ENCODE results near the gene TLR10. TPM values are rescaled to one million over a fixed set of nuclear protein-coding genes. Genes with fewer than 3 reads are reported as not detected.

The TLR10 gene
- total and polyA plus RNA-seq, 5 experiments from 2014 or later = 0.30 to 2.7 (median 1.2) TPM; not detected in 1

DNA sequence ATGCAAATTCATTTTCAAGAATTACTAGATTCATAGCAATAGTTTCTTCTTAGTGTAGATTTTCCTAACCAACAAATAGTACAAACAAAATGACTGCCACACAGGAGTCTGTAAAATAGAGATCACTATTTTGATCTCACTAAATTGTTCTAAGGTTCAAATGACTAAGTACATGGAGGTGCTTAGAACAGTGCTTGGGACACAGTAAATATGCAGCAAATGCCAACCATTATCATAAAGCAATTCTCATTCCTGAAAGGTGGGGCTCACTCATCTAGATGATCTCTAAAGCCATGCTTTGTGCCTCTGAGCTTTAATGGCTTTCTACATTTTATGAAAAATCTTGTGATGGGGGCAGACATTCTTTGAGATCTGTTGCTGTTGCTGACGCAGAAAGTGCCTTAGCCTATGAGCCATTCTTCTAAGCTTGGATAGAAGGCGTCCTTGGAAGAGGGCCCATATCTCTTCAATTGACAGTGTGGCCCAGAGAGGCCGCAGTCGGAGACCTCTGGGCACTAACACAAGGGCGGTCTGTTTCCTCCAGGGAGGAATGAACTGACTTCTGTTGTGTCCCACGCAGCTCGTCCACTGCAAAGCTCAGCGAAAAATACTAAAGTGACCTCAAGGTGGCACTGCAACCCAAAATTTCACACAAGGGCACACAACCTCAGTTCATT, 23.5 kb downstream of the TLR10 start:
- Mint-ChIP-seq H3K4me3 (peak overlapping the region in 1 of 10 donors; percentile 20), H3K27ac (peak overlapping the region in 1 of 10 donors; percentile 65), H3K9me3 (no peaks in the 10 kb centered on the region), H3K36me3 (no peaks in the 10 kb centered on the region), H3K4me1 (peaks cover 10 to 41% (median 18%) of the 10 kb centered on the region in 4 donors), H3K27me3 (peaks cover 0 to 9% (median 0%) of the 10 kb centered on the region in 5 donors)
- ATAC-seq (peak; percentile 75 to 79), DNase-seq (peak; percentile 5 to 81 (median 62))
- POLR2A ChIA-PET = no interaction called here

- H3K27ac Mint-ChIP-seq = no peak overlapping the region
- ATAC-seq = no peak
- no peaks in the 10 kb centered on the region for H3K9me3 Mint-ChIP-seq
- no peaks in the 10 kb centered on the region for H3K36me3 Mint-ChIP-seq
- H3K4me1 Mint-ChIP-seq = peaks cover 10 to 34% (median 18%) of the 10 kb centered on the region in 4 donors
- peaks cover 0 to 9% (median 0%) of the 10 kb centered on the region in 5 donors for H3K27me3 Mint-ChIP-seq
- no peak for DNase-seq
- POLR2A ChIA-PET = no interaction called here
- no peak overlapping the region for H3K4me3 Mint-ChIP-seq
Measured at GRCh38 chr4:38757945-38758600, 24.7 kb downstream of the TLR10 start.

- DNase-seq (no peak), ATAC-seq (no peak)
- peaks cover 0 to 9% (median 4%) of the 10 kb centered on the region in 9 donors for H3K9me3 Mint-ChIP-seq
- no peaks in the 10 kb centered on the region for H3K27me3 Mint-ChIP-seq
- peaks cover 2 to 7% (median 2%) of the 10 kb centered on the region in 3 donors for H3K36me3 Mint-ChIP-seq
- H3K27ac Mint-ChIP-seq = no peak overlapping the region
- POLR2A ChIA-PET = no interaction called here
- H3K4me1 Mint-ChIP-seq = peaks cover 0 to 2% (median 0%) of the 10 kb centered on the region in 4 donors
- no peak overlapping the region for H3K4me3 Mint-ChIP-seq
Measured at GRCh38 chr4:38752941-38753806, 29.6 kb downstream of the TLR10 start.

DNA sequence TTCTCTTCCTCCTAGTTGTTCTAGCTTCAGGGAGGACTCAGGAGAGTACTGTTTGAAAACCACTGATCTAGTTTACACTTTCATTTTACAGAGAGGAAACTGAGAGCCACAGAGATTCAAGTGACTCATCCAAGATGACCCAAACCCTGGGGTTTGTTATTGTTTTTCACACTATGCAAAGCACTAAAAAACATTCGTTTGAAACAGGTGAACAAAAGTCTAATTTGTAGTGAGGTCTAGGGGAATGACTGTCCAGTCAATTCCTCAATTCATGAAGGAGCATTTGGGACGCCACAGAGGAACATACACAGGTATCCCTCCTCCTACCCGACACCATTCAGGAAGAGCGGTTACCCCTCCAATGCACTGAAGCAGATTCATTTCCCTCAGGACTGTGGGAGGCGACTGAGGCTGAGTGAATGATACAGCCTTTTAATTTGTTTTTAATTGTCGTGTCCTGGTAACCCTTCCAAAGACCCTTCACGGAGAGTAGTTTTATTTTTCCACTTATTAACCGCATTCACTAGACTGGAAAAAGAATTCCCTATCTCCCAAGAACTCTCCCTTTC, 30.3 kb downstream of the TLR10 start:
- DNase-seq (no peak), ATAC-seq (no peak)
- H3K27me3 Mint-ChIP-seq = no peaks in the 10 kb centered on the region
- peak overlapping the region in 1 of 10 donors; percentile 33 for H3K27ac Mint-ChIP-seq
- H3K4me1 Mint-ChIP-seq = peaks cover 0 to 2% (median 0%) of the 10 kb centered on the region in 4 donors
- H3K4me3 Mint-ChIP-seq = no peak overlapping the region
- peaks cover 2 to 11% (median 4%) of the 10 kb centered on the region in 3 donors for H3K36me3 Mint-ChIP-seq
- POLR2A ChIA-PET = no interaction called here
- H3K9me3 Mint-ChIP-seq = peaks cover 0 to 14% (median 4%) of the 10 kb centered on the region in 9 donors

GRCh38 chr4:38751341-38752010, 31.3 kb downstream of the TLR10 start:
- Mint-ChIP-seq H3K9me3 (peaks cover 0 to 24% (median 10%) of the 10 kb centered on the region in 9 donors), H3K4me1 (no peaks in the 10 kb centered on the region), H3K27me3 (no peaks in the 10 kb centered on the region), H3K4me3 (no peak overlapping the region), H3K36me3 (peaks cover 2 to 19% (median 11%) of the 10 kb centered on the region in 3 donors), H3K27ac (no peak overlapping the region)
- POLR2A ChIA-PET = no interaction called here
- no peak for ATAC-seq
- DNase-seq = no peak

- POLR2A ChIA-PET = no interaction called here
- Mint-ChIP-seq H3K9me3 (peaks cover 0 to 25% (median 11%) of the 10 kb centered on the region in 9 donors), H3K4me3 (no peak overlapping the region), H3K36me3 (peaks cover 2 to 19% (median 11%) of the 10 kb centered on the region in 3 donors), H3K27ac (no peak overlapping the region), H3K27me3 (no peaks in the 10 kb centered on the region), H3K4me1 (no peaks in the 10 kb centered on the region)
- DNase-seq (no peak), ATAC-seq (no peak)
Measured at GRCh38 chr4:38749336-38749735, 33.5 kb downstream of the TLR10 start.

DNA sequence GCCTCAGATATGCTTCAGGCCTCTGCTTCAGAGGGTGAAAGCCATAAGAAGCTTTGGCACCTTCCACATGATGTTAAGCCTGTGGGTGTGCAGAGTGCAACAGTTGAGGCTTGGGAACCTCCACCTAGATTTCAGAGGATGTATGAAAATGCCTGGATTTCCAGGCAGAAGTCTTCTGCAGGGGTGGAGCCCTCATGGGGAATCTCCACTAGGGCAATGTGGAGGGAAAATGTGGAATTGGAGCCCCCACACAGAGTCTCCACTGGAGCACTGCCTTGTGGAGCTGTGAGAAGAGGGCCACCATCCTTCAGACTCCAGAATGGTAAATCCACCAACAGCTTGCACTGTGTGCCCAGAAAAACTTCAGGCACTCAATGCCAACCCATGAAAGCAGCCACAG, 35.2 kb downstream of the TLR10 start:
- Mint-ChIP-seq H3K36me3 (peaks cover 2 to 19% (median 11%) of the 10 kb centered on the region in 3 donors), H3K4me1 (peaks cover 2 to 12% (median 4%) of the 10 kb centered on the region in 4 donors), H3K27ac (no peak overlapping the region), H3K9me3 (peaks cover 0 to 25% (median 11%) of the 10 kb centered on the region in 9 donors), H3K4me3 (no peak overlapping the region), H3K27me3 (no peaks in the 10 kb centered on the region)
- no peak for ATAC-seq
- POLR2A ChIA-PET = no interaction called here
- DNase-seq = no peak

GRCh38 chr4:38745881-38746280, 36.9 kb downstream of the TLR10 start:
- peaks cover 2 to 19% (median 14%) of the 10 kb centered on the region in 3 donors for H3K36me3 Mint-ChIP-seq
- H3K27ac Mint-ChIP-seq = no peak overlapping the region
- POLR2A ChIA-PET = interaction anchor here (0.7 kb wide), 1 partner anchor 83 kb away, joined by 5 read pairs; no protein-coding TSS in a partner anchor
- ATAC-seq (no peak), DNase-seq (no peak)
- H3K4me3 Mint-ChIP-seq = no peak overlapping the region
- H3K9me3 Mint-ChIP-seq = peaks cover 0 to 25% (median 11%) of the 10 kb centered on the region in 9 donors
- H3K27me3 Mint-ChIP-seq = no peaks in the 10 kb centered on the region
- H3K4me1 Mint-ChIP-seq = peaks cover 2 to 12% (median 4%) of the 10 kb centered on the region in 4 donors

- peaks cover 2 to 18% (median 14%) of the 10 kb centered on the region in 3 donors for H3K36me3 Mint-ChIP-seq
- no peaks in the 10 kb centered on the region for H3K27me3 Mint-ChIP-seq
- ATAC-seq (no peak), DNase-seq (no peak)
- POLR2A ChIA-PET = no interaction called here
- H3K4me1 Mint-ChIP-seq = peaks cover 2 to 12% (median 4%) of the 10 kb centered on the region in 4 donors
- H3K9me3 Mint-ChIP-seq = peaks cover 0 to 25% (median 11%) of the 10 kb centered on the region in 9 donors
- H3K27ac Mint-ChIP-seq = peak overlapping the region in 1 of 10 donors; percentile 27
- H3K4me3 Mint-ChIP-seq = no peak overlapping the region
Measured at GRCh38 chr4:38743866-38744265, 38.9 kb downstream of the TLR10 start.

GRCh38 chr4:38740303-38740702, 42.5 kb downstream of the TLR10 start:
- POLR2A ChIA-PET = no interaction called here
- Mint-ChIP-seq H3K4me1 (peaks cover 2 to 12% (median 4%) of the 10 kb centered on the region in 4 donors), H3K27ac (no peak overlapping the region), H3K27me3 (peaks cover 0 to 5% (median 1%) of the 10 kb centered on the region in 5 donors), H3K9me3 (no peaks in the 10 kb centered on the region), H3K4me3 (no peak overlapping the region), H3K36me3 (peaks cover 0 to 5% (median 3%) of the 10 kb centered on the region in 3 donors)
- no peak for ATAC-seq
- DNase-seq = no peak

- H3K36me3 Mint-ChIP-seq = peaks cover 0 to 5% (median 3%) of the 10 kb centered on the region in 3 donors
- H3K27me3 Mint-ChIP-seq = peaks cover 0 to 5% (median 1%) of the 10 kb centered on the region in 5 donors
- H3K27ac Mint-ChIP-seq = no peak overlapping the region
- DNase-seq (no peak), ATAC-seq (no peak)
- no peak overlapping the region for H3K4me3 Mint-ChIP-seq
- POLR2A ChIA-PET = no interaction called here
- H3K4me1 Mint-ChIP-seq = peaks cover 2 to 14% (median 5%) of the 10 kb centered on the region in 4 donors
- peaks cover 0 to 2% (median 0%) of the 10 kb centered on the region in 9 donors for H3K9me3 Mint-ChIP-seq
Measured at GRCh38 chr4:38738940-38739803, 43.6 kb downstream of the TLR10 start.
